ENCODE data around the gene DCC.

GRCh38 chr18:52344881-52345280, 4.9 kb downstream of the DCC start:
- TF ChIP-seq ATF3 (IDR thresholded peaks at IDR 0.05) (no peak), MAX (IDR thresholded peaks at IDR 0.05) (no peak), CTCF (IDR thresholded peaks at IDR 0.05 in 2 of 3, conservative IDR thresholded peaks at IDR 0.05 in 1 of 3; ENCODE audit: borderline replicate concordance in 1 of 3, insufficient read depth in 1 of 3, low read depth in 2 of 3, low read length in 2 of 3) (no peak), POLR2A (IDR thresholded peaks at IDR 0.05; ENCODE audit: borderline replicate concordance, extremely low read depth, insufficient read depth, insufficient read length) (no peak), SIN3A (IDR thresholded peaks at IDR 0.05; ENCODE audit: low read depth) (no peak)

All from HCT116 (cell line).